Measurements from ENCODE around the gene HLA-A. TPM values are rescaled to one million over a fixed set of nuclear protein-coding genes. Genes with fewer than 3 reads are reported as not detected.
"Not testable (repeated sequence)": the region's sequence is repeated elsewhere in the genome, so short reads cannot be mapped to it uniquely, and the experiment has no call there.

HLA-A gene
- total RNA-seq, 1 donor from 2014 or later = 479 TPM

- TF ChIP-seq, protein P1, sequence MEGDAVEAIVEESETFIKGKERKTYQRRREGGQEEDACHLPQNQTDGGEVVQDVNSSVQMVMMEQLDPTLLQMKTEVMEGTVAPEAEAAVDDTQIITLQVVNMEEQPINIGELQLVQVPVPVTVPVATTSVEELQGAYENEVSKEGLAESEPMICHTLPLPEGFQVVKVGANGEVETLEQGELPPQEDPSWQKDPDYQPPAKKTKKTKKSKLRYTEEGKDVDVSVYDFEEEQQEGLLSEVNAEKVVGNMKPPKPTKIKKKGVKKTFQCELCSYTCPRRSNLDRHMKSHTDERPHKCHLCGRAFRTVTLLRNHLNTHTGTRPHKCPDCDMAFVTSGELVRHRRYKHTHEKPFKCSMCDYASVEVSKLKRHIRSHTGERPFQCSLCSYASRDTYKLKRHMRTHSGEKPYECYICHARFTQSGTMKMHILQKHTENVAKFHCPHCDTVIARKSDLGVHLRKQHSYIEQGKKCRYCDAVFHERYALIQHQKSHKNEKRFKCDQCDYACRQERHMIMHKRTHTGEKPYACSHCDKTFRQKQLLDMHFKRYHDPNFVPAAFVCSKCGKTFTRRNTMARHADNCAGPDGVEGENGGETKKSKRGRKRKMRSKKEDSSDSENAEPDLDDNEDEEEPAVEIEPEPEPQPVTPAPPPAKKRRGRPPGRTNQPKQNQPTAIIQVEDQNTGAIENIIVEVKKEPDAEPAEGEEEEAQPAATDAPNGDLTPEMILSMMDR (conservative IDR thresholded peaks at IDR 0.05; ENCODE audit: low read depth, low read length) = no peak
- DNase-seq (ENCODE audit: low read depth) = no peak
These were observed 17.6 kb upstream of the HLA-A start for GRCh38 chr6:29924731-29925130.

DNA sequence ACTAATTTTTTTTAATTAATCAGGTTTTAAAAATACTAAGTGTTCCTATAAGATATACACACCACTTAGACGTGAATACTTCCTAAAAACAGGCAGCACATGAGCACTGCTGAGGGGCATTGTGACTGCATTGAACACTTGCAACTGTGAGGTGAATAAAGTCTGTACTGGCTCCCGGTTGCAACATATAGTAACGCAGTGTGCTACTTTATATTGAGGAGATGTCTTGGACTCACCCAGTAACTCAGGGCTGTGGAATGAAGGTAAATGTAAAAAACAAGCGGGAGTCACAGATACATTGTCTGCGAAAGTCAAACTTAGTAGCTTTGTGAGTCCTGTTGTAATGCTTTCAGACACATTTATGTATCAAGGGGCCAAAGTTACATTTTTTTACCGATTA lies 17.0 kb upstream of the HLA-A start:
- H3K4me3 ChIP-seq (ENCODE audit: low read depth, low read length) = no peak overlapping the region
- no peak for DNase-seq (ENCODE audit: low read depth)
- TF ChIP-seq, protein P1 (conservative IDR thresholded peaks at IDR 0.05; ENCODE audit: low read depth, low read length) = no peak

More at GRCh38 chr6:29924731-29925130, 17.6 kb upstream of the HLA-A start:
- no peak overlapping the region for H3K4me3 ChIP-seq (ENCODE audit: low read depth, low read length)

GRCh38 chr6:29925727-29926412 lies 16.5 kb upstream of the HLA-A start:
- TF ChIP-seq, protein P1 (conservative IDR thresholded peaks at IDR 0.05; ENCODE audit: low read depth, low read length) = no peak
- peak overlapping the region; percentile 64 for H3K4me3 ChIP-seq (ENCODE audit: low read depth, low read length)
- DNase-seq (ENCODE audit: low read depth) = no peak

GRCh38 chr6:29926413-29927274 lies 15.7 kb upstream of the HLA-A start:
- peak overlapping the region; percentile 64 for H3K4me3 ChIP-seq (ENCODE audit: low read depth, low read length)
- TF ChIP-seq, protein P1 (conservative IDR thresholded peaks at IDR 0.05; ENCODE audit: low read depth, low read length) = no peak
- no peak for DNase-seq (ENCODE audit: low read depth)

DNA sequence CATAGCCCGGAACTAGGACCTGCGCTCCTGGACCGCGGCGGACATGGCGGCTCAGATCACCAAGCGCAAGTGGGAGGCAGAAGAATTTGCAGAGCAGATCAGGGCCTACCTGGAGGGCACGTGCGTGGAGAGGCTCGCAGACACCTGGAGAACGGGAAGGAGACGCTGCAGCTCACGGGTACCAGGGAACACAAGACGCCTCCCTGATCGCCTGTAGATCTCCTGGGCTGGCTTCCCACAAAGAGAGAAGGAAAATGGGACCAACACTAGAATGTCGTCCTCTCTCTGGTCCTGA lies 15.1 kb upstream of the HLA-A start:
- TF ChIP-seq, protein P1 (conservative IDR thresholded peaks at IDR 0.05; ENCODE audit: low read depth, low read length) = no peak
- peak overlapping the region; percentile 22 for H3K4me3 ChIP-seq (ENCODE audit: low read depth, low read length)
- DNase-seq (ENCODE audit: low read depth) = no peak

GRCh38 chr6:29927841-29928388 lies 14.4 kb upstream of the HLA-A start:
- TF ChIP-seq, protein P1 (conservative IDR thresholded peaks at IDR 0.05; ENCODE audit: low read depth, low read length) = no peak
- no peak overlapping the region for H3K4me3 ChIP-seq (ENCODE audit: low read depth, low read length)
- no peak for DNase-seq (ENCODE audit: low read depth)

GRCh38 chr6:29930047-29930446 lies 12.3 kb upstream of the HLA-A start:
- not testable (repeated sequence) for DNase-seq (ENCODE audit: low read depth); H3K4me3 ChIP-seq (ENCODE audit: low read depth, low read length)

Measured in epithelial cell of proximal tubule (primary cell).